Measurements from ENCODE around the gene FAM131C.
A peak's percentile ranks its signal among the peaks of the same experiment; 100 is the strongest.

Gene FAM131C

GRCh38 chr1:16099412-16099811, 26.0 kb upstream of the FAM131C start:
- DNase-seq: no peak

- no peak for DNase-seq
Observed at GRCh38 chr1:16095447-16095846, 22.0 kb upstream of the FAM131C start.

GRCh38 chr1:16094453-16095158, 21.2 kb upstream of the FAM131C start:
- DNase-seq: no peak

GRCh38 chr1:16093611-16094010, 20.2 kb upstream of the FAM131C start:
- no peak for DNase-seq

GRCh38 chr1:16092923-16093511, 19.6 kb upstream of the FAM131C start:
- no peak for DNase-seq

- no peak for DNase-seq
Observed at GRCh38 chr1:16092097-16092922, 18.9 kb upstream of the FAM131C start.

- no peak for DNase-seq
Observed at GRCh38 chr1:16091296-16091695, 17.8 kb upstream of the FAM131C start.

GRCh38 chr1:16090076-16090826, 16.8 kb upstream of the FAM131C start:
- no peak for DNase-seq

- peak; percentile 80 for DNase-seq
Observed at GRCh38 chr1:16088996-16089395, 15.5 kb upstream of the FAM131C start.

- no peak for DNase-seq
Observed at GRCh38 chr1:16088351-16088911, 15.0 kb upstream of the FAM131C start.

- DNase-seq: no peak
Observed at GRCh38 chr1:16087733-16088132, 14.3 kb upstream of the FAM131C start.

- no peak for DNase-seq
Observed at GRCh38 chr1:16085522-16085921, 12.1 kb upstream of the FAM131C start.

GRCh38 chr1:16083486-16083885, 10.0 kb upstream of the FAM131C start:
- no peak for DNase-seq

GRCh38 chr1:16082283-16083038, 9.0 kb upstream of the FAM131C start:
- peak; percentile 19 for DNase-seq

- DNase-seq: no peak
Observed at GRCh38 chr1:16081636-16082035, 8.2 kb upstream of the FAM131C start.

GRCh38 chr1:16080422-16081150, 7.1 kb upstream of the FAM131C start:
- DNase-seq: no peak

- DNase-seq: peak; percentile 79
Observed at GRCh38 chr1:16078925-16079656, 5.6 kb upstream of the FAM131C start.

GRCh38 chr1:16077406-16078245, 4.2 kb upstream of the FAM131C start:
- DNase-seq: no peak

- peak; percentile 58 for DNase-seq
Observed at GRCh38 chr1:16076865-16077238, 3.4 kb upstream of the FAM131C start.
